A673 (cell line): ENCODE measurements around the gene DLK2.

Experiments used
- CTCF ChIP-seq: fragments of 300-800, 200-600 bp; sonication (generic); conservative IDR thresholded peaks from 2 replicates; pipeline ENCODE4 v1.5.1; 2017; ENCODE audit warnings: low read depth, mild to moderate bottlenecking, antibody characterized with exemption, low read length, moderate library complexity, mixed read lengths
- EZH2 ChIP-seq: fragments of 200-600 bp; sonication (generic); IDR thresholded peaks from 2 replicates; pipeline ENCODE4 v1.6.1; 2017; ENCODE audit warnings: borderline replicate concordance, low read depth, mild to moderate bottlenecking, mixed read lengths, antibody characterized with exemption, low read length; ENCODE audit not compliant: poor library complexity, severe bottlenecking

- TF ChIP-seq CTCF (no peak), EZH2 (no peak)
These were observed 23.1 kb downstream of the DLK2 start for GRCh38 chr6:43432009-43432945.
